LNCAP (cell line): ENCODE data around the gene PDIA3.

Experiments used
- TF ChIP-seq, protein P1 (sequence below): fragments of 450-650 bp; IDR thresholded peaks from 2 replicates; pipeline ENCODE4 v1.5.1; 2017; ENCODE audit warnings: mild to moderate bottlenecking

PDIA3 gene

DNA sequence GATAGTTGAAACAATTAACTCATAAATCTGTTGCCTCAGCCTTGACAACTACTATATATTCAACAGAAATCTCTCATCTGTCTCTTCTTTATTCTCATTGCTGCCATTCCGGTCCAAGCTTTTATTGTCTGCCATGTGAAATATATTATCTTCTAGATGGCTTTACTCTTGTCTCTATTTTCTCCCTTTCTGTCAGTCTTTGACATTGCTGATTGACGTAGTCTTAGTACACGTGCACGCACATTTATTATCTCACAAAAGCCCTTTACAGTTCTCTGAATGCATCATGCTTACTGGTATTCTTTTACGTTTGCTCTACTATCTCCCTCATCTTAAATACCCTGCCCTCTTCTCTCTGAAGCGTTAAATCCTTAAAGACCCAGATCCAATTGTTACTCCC is 5.6 kb downstream of the PDIA3 start:
- TF ChIP-seq, protein P1, sequence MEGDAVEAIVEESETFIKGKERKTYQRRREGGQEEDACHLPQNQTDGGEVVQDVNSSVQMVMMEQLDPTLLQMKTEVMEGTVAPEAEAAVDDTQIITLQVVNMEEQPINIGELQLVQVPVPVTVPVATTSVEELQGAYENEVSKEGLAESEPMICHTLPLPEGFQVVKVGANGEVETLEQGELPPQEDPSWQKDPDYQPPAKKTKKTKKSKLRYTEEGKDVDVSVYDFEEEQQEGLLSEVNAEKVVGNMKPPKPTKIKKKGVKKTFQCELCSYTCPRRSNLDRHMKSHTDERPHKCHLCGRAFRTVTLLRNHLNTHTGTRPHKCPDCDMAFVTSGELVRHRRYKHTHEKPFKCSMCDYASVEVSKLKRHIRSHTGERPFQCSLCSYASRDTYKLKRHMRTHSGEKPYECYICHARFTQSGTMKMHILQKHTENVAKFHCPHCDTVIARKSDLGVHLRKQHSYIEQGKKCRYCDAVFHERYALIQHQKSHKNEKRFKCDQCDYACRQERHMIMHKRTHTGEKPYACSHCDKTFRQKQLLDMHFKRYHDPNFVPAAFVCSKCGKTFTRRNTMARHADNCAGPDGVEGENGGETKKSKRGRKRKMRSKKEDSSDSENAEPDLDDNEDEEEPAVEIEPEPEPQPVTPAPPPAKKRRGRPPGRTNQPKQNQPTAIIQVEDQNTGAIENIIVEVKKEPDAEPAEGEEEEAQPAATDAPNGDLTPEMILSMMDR = no peak

DNA sequence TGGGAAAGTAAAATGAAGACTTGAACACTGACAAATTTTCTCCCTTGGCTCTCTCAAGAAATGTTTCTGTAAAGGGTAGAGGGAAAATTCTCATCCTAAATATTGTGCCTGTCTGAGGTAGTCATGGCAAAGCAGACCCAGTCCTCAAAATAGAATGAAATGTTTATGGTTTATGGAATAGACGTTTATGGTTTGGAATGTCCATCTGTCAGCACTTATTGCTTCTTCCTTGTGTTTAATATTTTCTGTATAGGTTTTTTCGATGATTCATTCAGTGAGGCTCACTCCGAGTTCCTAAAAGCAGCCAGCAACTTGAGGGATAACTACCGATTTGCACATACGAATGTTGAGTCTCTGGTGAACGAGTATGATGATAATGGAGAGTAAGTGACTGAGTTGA is 16.6 kb downstream of the PDIA3 start:
- TF ChIP-seq, protein P1 = no peak

DNA sequence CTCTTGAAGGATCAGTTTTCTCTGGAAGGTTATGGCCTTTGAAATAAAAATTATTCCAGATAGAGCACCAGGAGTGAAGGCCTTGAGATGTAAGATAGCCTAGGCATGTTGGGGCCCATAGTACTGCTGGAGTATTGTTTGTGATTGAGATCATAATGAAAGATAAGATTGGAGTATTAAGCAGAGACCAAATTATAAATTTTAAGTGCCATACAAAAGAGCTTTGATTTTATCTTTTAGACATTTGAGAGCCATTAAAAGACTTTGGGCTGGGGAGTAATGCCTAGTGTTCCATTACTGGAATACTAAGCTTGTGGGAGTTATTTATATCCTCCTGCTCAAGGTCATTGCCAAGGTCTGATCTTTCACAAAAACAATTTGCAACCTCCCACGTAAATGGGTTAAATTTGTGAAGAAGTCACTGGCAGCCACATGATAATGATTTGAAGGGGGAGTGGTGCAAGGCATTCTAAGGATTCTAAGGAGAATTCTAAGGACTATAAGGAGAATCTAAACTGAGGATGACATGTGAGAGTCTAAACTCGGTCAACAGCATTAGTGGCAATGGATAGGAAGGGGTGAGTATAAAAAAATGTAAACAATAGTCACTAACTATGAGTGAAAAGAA is 17.7 kb downstream of the PDIA3 start:
- TF ChIP-seq, protein P1 = no peak

DNA sequence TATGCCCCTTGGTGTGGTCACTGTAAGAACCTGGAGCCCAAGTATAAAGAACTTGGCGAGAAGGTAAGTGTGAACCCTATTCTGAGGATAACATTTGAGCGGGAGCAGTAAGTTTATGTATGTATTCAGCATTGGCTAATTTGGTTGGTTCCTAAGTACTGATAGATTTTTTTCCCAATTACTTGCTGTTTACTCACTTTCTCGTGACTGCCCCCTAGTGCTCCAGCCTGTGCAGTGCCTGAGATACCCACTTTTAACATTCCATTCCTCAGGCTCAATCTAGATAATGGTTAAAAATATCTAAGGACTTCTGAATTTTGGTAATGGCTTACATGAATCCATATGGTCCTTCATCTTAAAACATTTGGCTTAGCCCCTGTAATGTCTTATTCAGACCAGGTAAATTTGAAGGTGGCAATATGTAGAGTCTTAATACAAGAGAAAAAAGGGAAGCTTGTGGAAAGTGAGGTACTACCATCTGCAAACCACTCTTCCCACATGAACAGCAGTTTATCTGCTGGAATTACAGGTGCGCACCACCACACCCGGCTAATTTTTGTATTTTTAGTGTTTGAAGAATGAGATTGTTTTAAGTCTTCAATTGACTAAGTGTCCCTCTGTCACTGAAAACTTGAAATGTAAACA is 23.5 kb downstream of the PDIA3 start:
- TF ChIP-seq, protein P1 = peak; percentile 93

DNA sequence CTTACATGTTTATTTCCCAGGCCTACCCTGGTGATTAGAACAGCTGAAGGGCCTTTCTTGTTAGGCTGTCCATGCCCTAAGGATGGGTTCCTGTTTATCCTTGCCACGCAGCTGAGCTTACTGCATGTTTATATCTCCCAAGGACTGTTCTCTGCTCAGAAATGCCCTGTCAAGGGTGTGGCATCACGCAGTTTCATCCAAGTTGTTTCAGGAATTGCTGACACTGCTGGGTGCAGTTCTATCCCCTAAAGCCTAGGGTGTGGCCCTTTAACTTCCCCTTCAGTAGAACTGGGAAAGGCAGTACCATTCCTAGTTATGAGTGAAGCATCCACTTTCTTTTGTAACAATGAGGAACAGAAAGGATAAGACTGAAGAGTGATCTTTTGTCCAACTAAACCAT is 25.6 kb downstream of the PDIA3 start:
- TF ChIP-seq, protein P1 = no peak

DNA sequence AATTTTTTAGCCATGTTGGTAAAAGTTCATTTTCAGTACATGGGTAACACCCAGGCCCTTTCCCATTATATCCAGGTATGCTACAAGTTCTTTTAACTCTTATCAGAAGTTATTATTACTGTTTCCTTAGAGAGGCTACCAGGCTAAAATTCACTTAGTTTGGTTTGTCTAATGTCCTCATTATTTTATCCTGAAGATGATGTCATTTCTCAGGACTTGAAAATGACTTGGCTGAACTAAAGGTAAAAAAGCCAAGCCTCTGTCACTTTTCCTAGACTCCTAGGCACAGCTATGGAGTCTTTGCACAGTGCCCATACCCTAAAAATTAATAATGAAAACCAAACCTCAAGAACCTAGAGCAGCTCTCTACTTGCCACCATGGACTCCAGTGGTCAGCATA is 26.4 kb downstream of the PDIA3 start:
- TF ChIP-seq, protein P1 = no peak

DNA sequence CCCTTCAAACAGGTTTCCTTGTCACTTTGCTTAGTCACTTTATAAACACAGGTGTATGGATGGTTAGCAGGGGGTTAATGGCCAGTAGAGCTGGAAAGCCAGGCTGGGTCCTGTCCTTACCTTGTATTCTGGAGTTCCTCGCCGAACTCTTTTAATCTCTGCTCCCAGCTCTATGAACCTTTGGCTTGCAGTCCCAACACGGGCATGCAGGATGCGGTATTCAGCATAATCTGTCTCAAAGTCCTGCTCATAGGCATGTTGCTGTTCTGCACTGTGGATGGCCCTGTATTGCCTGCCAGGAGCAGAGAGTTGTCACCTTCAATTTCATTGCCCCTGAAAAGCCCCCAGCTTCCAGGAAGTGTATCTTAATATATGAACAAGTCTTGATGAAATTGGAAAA is 27.8 kb downstream of the PDIA3 start:
- TF ChIP-seq, protein P1 = no peak
